Skeletal muscle satellite cell (primary cell): ENCODE results near the gene TMEM184C.

Experiments
- H3K27me3 ChIP-seq: 2 replicates; pipeline ENCODE4 v1.7.0; 2013; ENCODE audit warnings: low read length; ENCODE audit not compliant: control insufficient read depth, insufficient read depth
- H3K36me3 ChIP-seq: 2 replicates; pipeline ENCODE4 v1.7.0; 2013; ENCODE audit warnings: mild to moderate bottlenecking, control low read depth, low read length; ENCODE audit not compliant: insufficient read depth
- H3K4me1 ChIP-seq: 2 replicates; pipeline ENCODE4 v1.7.0; 2013; ENCODE audit warnings: low read length; ENCODE audit not compliant: control insufficient read depth, insufficient read depth
- H3K4me2 ChIP-seq: 2 replicates; pipeline ENCODE4 v1.7.0; 2013; ENCODE audit warnings: mild to moderate bottlenecking, low read length
- H3K4me3 ChIP-seq: 2 replicates; pipeline ENCODE4 v1.7.0; 2013; ENCODE audit warnings: low read length
- H3K9ac ChIP-seq: 2 replicates; pipeline ENCODE4 v1.7.0; 2013; ENCODE audit warnings: mild to moderate bottlenecking, low read depth, low read length, moderate library complexity
- H3K9me3 ChIP-seq: replicated peaks from 2 replicates; pipeline ENCODE4 v1.7.0; 2013; ENCODE audit warnings: mild to moderate bottlenecking, control low read depth, low read length

Gene TMEM184C

DNA sequence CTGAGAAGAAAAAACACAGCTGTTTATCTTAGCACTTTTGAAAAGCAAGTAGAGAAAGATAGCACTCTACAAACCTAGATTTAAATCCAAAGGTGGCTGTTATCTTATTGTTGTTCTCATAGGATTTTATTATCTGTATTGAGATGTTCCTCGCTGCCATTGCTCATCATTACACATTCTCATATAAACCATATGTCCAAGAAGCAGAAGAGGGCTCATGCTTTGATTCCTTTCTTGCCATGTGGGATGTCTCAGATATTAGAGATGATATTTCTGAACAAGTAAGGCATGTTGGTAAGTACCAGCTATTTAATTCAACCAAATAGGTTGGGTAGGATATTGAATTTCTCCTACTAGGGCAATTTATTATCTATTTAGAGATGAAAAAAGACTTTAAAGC lies 16.4 kb downstream of the TMEM184C start:
- no peaks in the 10 kb centered on the region for H3K27me3 ChIP-seq
- H3K9ac ChIP-seq = no peak overlapping the region
- H3K9me3 ChIP-seq = no peaks in the 10 kb centered on the region
- peaks cover 8% of the 10 kb centered on the region for H3K4me1 ChIP-seq
- no peak overlapping the region for H3K4me2 ChIP-seq
- H3K36me3 ChIP-seq = peaks cover 57% of the 10 kb centered on the region
- no peak overlapping the region for H3K4me3 ChIP-seq

GRCh38 chr4:147635348-147635747 lies 18.2 kb downstream of the TMEM184C start:
- H3K9ac ChIP-seq = no peak overlapping the region
- H3K4me2 ChIP-seq = no peak overlapping the region
- no peaks in the 10 kb centered on the region for H3K27me3 ChIP-seq
- no peak overlapping the region for H3K4me3 ChIP-seq
- H3K36me3 ChIP-seq = peaks cover 49% of the 10 kb centered on the region
- no peaks in the 10 kb centered on the region for H3K9me3 ChIP-seq
- H3K4me1 ChIP-seq = peaks cover 3% of the 10 kb centered on the region

GRCh38 chr4:147638365-147638764 lies 21.2 kb downstream of the TMEM184C start:
- H3K4me3 ChIP-seq = no peak overlapping the region
- H3K9me3 ChIP-seq = no peaks in the 10 kb centered on the region
- no peak overlapping the region for H3K4me2 ChIP-seq
- H3K4me1 ChIP-seq = no peaks in the 10 kb centered on the region
- H3K36me3 ChIP-seq = peaks cover 48% of the 10 kb centered on the region
- no peak overlapping the region for H3K9ac ChIP-seq
- H3K27me3 ChIP-seq = no peaks in the 10 kb centered on the region

DNA sequence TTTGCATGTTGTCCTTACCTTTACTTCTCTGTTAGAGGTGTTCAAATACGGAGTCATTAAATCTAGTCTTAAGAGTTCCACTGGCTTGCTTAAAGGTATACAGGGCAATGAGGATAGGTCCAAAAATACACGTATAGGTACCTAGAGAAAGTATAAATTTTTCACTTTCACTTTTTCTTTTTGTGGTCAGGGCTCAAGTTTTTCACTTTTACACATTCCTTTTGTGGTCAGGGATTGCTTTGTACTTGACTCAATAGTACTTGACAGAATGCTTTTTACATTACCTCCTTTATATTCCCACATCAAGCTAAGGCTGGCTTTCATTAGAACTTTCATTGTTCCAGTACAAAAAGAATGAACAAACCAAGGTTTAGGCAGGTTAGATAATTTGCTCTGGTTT lies 21.7 kb downstream of the TMEM184C start:
- Histone ChIP-seq H3K9me3 (no peaks in the 10 kb centered on the region), H3K27me3 (no peaks in the 10 kb centered on the region), H3K36me3 (peaks cover 43% of the 10 kb centered on the region), H3K4me3 (no peak overlapping the region), H3K4me2 (no peak overlapping the region), H3K9ac (no peak overlapping the region), H3K4me1 (no peaks in the 10 kb centered on the region)

DNA sequence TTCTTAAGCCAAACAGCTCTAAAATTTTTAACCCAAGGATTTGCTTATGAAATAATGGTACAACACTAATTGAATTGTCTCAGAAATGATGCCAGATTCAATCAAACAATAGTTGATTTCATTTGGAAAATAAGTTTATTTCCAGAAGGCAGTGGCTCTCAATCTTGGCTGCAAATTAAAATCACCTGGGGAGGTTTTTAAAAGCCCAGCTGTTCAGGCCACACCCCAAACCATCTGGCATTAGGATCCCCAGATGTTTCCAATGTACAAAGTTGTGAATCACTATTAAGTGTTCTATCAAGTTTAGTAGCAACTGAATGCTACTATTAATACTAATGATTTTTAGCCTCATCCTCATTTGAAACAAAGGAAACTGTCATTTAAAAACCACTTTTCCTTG lies 22.2 kb downstream of the TMEM184C start:
- no peaks in the 10 kb centered on the region for H3K4me1 ChIP-seq
- peaks cover 38% of the 10 kb centered on the region for H3K36me3 ChIP-seq
- no peaks in the 10 kb centered on the region for H3K27me3 ChIP-seq
- H3K9me3 ChIP-seq = no peaks in the 10 kb centered on the region
- H3K4me2 ChIP-seq = no peak overlapping the region
- no peak overlapping the region for H3K4me3 ChIP-seq
- no peak overlapping the region for H3K9ac ChIP-seq

DNA sequence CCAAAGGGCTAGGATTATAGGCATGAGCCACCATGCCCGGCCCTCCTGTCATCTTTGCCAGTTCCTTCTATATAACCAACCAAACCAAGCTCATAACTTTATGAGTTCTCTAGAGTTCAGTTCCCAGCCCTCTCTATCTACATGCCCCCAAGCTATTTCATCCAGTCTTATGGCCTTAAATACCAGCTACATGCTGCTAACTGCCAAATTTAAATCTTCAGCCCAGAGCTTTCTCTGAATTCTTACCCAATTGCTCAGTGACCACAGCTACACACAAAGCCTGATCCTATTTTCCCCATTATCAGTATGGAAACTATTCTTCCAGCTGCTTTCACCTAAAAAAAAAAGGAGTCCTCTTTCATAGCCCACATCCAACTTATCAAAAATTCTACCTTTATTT lies 23.1 kb downstream of the TMEM184C start:
- H3K36me3 ChIP-seq = peaks cover 29% of the 10 kb centered on the region
- H3K4me1 ChIP-seq = no peaks in the 10 kb centered on the region
- H3K27me3 ChIP-seq = no peaks in the 10 kb centered on the region
- no peak overlapping the region for H3K9ac ChIP-seq
- no peak overlapping the region for H3K4me3 ChIP-seq
- no peak overlapping the region for H3K4me2 ChIP-seq
- no peaks in the 10 kb centered on the region for H3K9me3 ChIP-seq

GRCh38 chr4:147643616-147644015 lies 26.4 kb downstream of the TMEM184C start:
- Histone ChIP-seq H3K36me3 (peaks cover 7% of the 10 kb centered on the region), H3K9ac (no peak overlapping the region), H3K4me2 (no peak overlapping the region), H3K4me3 (no peak overlapping the region), H3K9me3 (no peaks in the 10 kb centered on the region), H3K27me3 (no peaks in the 10 kb centered on the region), H3K4me1 (no peaks in the 10 kb centered on the region)

DNA sequence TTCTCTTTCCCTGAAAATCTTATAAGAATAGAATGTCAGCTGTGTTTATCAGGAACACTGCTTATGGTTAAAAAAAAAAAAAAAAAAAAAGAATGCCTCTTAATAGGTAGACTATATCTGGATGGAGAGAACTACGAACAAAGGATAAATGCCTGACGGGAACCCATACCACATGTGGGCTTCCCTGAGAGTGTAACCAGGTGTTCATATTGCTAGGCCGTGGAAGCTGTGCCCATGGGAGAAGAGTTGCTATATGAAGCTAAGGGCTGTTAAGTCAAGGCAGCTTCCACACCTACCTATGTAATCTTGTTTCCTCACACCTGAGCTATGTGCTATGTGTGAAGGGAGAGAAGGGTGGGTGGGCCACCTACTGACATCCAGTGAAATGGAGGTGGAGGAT lies 27.3 kb downstream of the TMEM184C start:
- no peak overlapping the region for H3K4me2 ChIP-seq
- no peak overlapping the region for H3K4me3 ChIP-seq
- no peaks in the 10 kb centered on the region for H3K4me1 ChIP-seq
- H3K27me3 ChIP-seq = no peaks in the 10 kb centered on the region
- H3K9me3 ChIP-seq = no peaks in the 10 kb centered on the region
- peaks cover 6% of the 10 kb centered on the region for H3K36me3 ChIP-seq
- no peak overlapping the region for H3K9ac ChIP-seq

- H3K27me3 ChIP-seq = no peaks in the 10 kb centered on the region
- H3K9me3 ChIP-seq = no peaks in the 10 kb centered on the region
- H3K4me2 ChIP-seq = no peak overlapping the region
- H3K4me3 ChIP-seq = no peak overlapping the region
- no peak overlapping the region for H3K9ac ChIP-seq
- peaks cover 6% of the 10 kb centered on the region for H3K36me3 ChIP-seq
- no peaks in the 10 kb centered on the region for H3K4me1 ChIP-seq
These were observed 27.9 kb downstream of the TMEM184C start for GRCh38 chr4:147645099-147645498.

GRCh38 chr4:147648656-147649055 lies 31.5 kb downstream of the TMEM184C start:
- Histone ChIP-seq H3K9ac (no peak overlapping the region), H3K27me3 (no peaks in the 10 kb centered on the region), H3K36me3 (peaks cover 3% of the 10 kb centered on the region), H3K9me3 (no peaks in the 10 kb centered on the region), H3K4me1 (no peaks in the 10 kb centered on the region), H3K4me2 (no peak overlapping the region), H3K4me3 (no peak overlapping the region)

DNA sequence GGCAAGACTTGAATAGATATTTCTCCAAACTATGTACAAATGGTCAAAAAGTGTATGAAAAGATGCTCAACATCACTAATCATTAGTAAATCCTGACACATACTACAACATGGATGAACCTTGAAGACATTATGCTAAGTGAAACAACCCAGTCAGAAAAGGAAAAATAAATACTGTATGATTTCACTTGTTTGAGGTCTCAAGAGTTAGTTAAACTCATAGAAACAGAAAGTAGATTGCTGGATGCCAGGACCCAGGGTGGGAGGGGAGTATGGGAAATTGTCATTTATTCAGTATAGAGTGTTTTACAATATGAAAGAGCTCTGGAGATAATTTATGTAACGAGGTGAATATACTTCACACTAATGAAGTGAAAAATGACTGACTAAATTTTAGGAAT lies 34.4 kb downstream of the TMEM184C start:
- no peak overlapping the region for H3K4me2 ChIP-seq
- H3K9me3 ChIP-seq = no peaks in the 10 kb centered on the region
- H3K4me1 ChIP-seq = no peaks in the 10 kb centered on the region
- H3K9ac ChIP-seq = no peak overlapping the region
- no peak overlapping the region for H3K4me3 ChIP-seq
- no peaks in the 10 kb centered on the region for H3K27me3 ChIP-seq
- H3K36me3 ChIP-seq = peaks cover 23% of the 10 kb centered on the region

DNA sequence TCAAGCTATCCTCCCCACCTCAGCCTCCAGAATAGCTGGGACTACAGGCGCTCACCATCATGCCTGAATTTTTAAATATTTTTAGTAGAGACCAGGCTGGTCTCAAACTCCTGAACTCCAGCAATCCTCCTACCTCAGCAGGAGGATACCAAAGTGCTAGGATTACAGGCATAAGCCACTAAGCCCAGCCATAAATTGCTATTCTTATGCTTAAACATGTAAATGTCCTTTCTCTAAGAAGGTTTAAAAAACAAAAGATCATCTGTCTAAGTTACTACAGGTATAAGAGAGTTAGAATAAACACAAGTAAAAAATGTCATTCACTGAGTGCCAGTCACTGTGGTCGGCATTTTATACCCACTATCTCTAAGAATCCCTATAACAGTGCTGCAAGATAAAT lies 38.4 kb downstream of the TMEM184C start:
- Histone ChIP-seq H3K4me1 (no peaks in the 10 kb centered on the region), H3K4me2 (no peak overlapping the region), H3K4me3 (no peak overlapping the region), H3K9ac (no peak overlapping the region), H3K27me3 (no peaks in the 10 kb centered on the region), H3K36me3 (peaks cover 26% of the 10 kb centered on the region), H3K9me3 (no peaks in the 10 kb centered on the region)
